A673 (cell line): ENCODE results near the gene MAST4. TPM values are rescaled to one million over a fixed set of nuclear protein-coding genes. Genes with fewer than 3 reads are reported as not detected.

ENCODE experiments used
- BruUV-seq: library from RNA; stranded (reverse); fragments of 400-500 nt; replicated peaks from 2 replicates; lab custom pipeline; 2021; lab: Mats Ljungman, UMichigan
- CTCF ChIA-PET: fragments of 300-600 bp; sonication (Branson Sonifier 250); formaldehyde crosslinking; loops from one replicate; lab custom pipeline; 2022; ENCODE audit warnings: antibody characterized with exemption; lab: Charles Lee
- POLR2A ChIA-PET: fragments of 300-600 bp; sonication (Branson Sonifier 250); formaldehyde crosslinking; loops from one replicate; lab custom pipeline; 2022; ENCODE audit warnings: antibody characterized with exemption; ENCODE audit not compliant: low non-redundant PET; lab: Charles Lee
- DNase-seq: peaks from one replicate; pipeline ENCODE4 v3.0.0-alpha.2; 2015; ENCODE audit warnings: low spot score
- H3K27ac ChIP-seq: fragments of 200-600 bp; sonication (generic); 2 replicates; pipeline ENCODE4 v1.5.1; 2016; ENCODE audit warnings: mixed run types, low read depth, mild to moderate bottlenecking, mixed read lengths, antibody characterized with exemption, low read length; ENCODE audit not compliant: poor library complexity, severe bottlenecking
- H3K27me3 ChIP-seq: fragments of 200-600 bp; sonication (generic); replicated peaks from 2 replicates; pipeline ENCODE4 v1.6.1; 2017; ENCODE audit warnings: mixed run types, low read depth, mild to moderate bottlenecking, mixed read lengths, antibody characterized with exemption, low read length; ENCODE audit not compliant: insufficient read depth, poor library complexity
- H3K36me3 ChIP-seq: fragments of 200-600 bp; sonication (generic); 2 replicates; pipeline ENCODE4 v1.6.1; 2016; ENCODE audit warnings: mixed run types, mild to moderate bottlenecking, mixed read lengths, antibody characterized with exemption, low read length; ENCODE audit not compliant: insufficient read depth, poor library complexity, severe bottlenecking
- H3K4me1 ChIP-seq: fragments of 200-600 bp; sonication (generic); 2 replicates; pipeline ENCODE4 v1.6.1; 2017; ENCODE audit warnings: mixed run types, mild to moderate bottlenecking, mixed read lengths, antibody characterized with exemption, low read length; ENCODE audit not compliant: insufficient read depth, poor library complexity, severe bottlenecking
- H3K4me3 ChIP-seq: fragments of 200-600 bp; sonication (generic); 2 replicates; pipeline ENCODE4 v1.5.1; 2016; ENCODE audit warnings: low read depth, mixed run types, mild to moderate bottlenecking, mixed read lengths, low read length; ENCODE audit not compliant: poor library complexity, severe bottlenecking
- H3K9me3 ChIP-seq: fragments of 200-600 bp; sonication (generic); 2 replicates; pipeline ENCODE4 v1.6.1; 2016; ENCODE audit warnings: mixed run types, low read depth, mild to moderate bottlenecking, mixed read lengths, antibody characterized with exemption, low read length; ENCODE audit not compliant: poor library complexity, severe bottlenecking
- CTCF ChIP-seq: fragments of 300-800, 200-600 bp; sonication (generic); conservative IDR thresholded peaks from 2 replicates; pipeline ENCODE4 v1.5.1; 2017; ENCODE audit warnings: low read depth, mild to moderate bottlenecking, antibody characterized with exemption, low read length, moderate library complexity, mixed read lengths
- EZH2 ChIP-seq: fragments of 200-600 bp; sonication (generic); IDR thresholded peaks from 2 replicates; pipeline ENCODE4 v1.6.1; 2017; ENCODE audit warnings: borderline replicate concordance, low read depth, mild to moderate bottlenecking, mixed read lengths, antibody characterized with exemption, low read length; ENCODE audit not compliant: poor library complexity, severe bottlenecking
- intact Hi-C: fragments of 100-400 bp; cut with micrococcal nuclease; formaldehyde crosslinking; loops from one replicate; pipeline ENCODE4 v1.10.0; 2022; ENCODE audit not compliant: unreplicated experiment
- total RNA-seq: library from RNA; stranded (reverse); gene quantifications from 2 replicates; pipeline ENCODE4 v1.2.3, GENCODE V29; 2021

The MAST4 gene
- total RNA-seq, 1 experiment from 2014 or later: 4.5 TPM

DNA sequence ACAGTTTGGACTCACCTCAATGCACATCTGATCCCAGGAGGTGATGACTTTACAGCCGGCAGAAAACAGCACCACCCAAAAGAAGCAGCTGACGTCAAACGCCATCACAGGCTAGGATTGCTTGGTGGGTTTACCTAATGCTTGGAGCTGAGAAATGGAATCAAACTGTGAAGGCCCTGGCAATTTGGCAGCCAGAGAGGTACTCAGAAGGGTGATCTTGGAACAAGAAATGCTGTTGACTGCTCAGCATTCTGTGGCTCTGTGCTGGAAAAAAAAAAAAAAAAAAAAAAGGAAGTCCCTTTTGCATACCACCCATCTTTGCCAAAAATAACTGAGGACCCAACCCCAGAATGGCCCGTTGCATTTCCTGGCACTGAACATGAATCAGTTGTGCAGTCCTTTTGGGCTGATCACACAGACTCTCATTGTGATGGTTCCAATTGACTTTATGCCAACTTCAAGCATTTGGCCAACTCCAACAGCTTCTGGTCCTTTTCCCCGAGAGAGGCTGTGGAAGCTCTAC is 600.4 kb downstream of the MAST4 start, which contains the start of gene CD180:
Gene CD180, minus strand, starts transcription at position 263 of the 523 bp plus-strand sequence. Its CDS starts 158 bp downstream, at position 105.
- H3K27me3 ChIP-seq: no peaks in the 10 kb centered on the region
- TF ChIP-seq CTCF (no peak), EZH2 (no peak)
- ChIA-PET POLR2A (no interaction called here), CTCF (no interaction called here)
- H3K4me3 ChIP-seq: no peak within 1 kb of the TSS
- DNase-seq: no peak
- H3K4me1 ChIP-seq: no peaks in the 10 kb centered on the region
- H3K27ac ChIP-seq: no peak within 1 kb of the TSS
- intact Hi-C loops: no loop called here
- no peaks in the 10 kb centered on the region for H3K9me3 ChIP-seq
- H3K36me3 ChIP-seq: no peaks in the 10 kb centered on the region
- BruUV-seq: no TSS peak

GRCh38 chr5:67197536-67197935 is 601.3 kb downstream of the MAST4 start:
- DNase-seq: no peak
- intact Hi-C loops: no loop called here
- no peak overlapping the region for H3K27ac ChIP-seq
- no peaks in the 10 kb centered on the region for H3K36me3 ChIP-seq
- BruUV-seq: no TSS peak
- no peaks in the 10 kb centered on the region for H3K27me3 ChIP-seq
- no peaks in the 10 kb centered on the region for H3K4me1 ChIP-seq
- H3K4me3 ChIP-seq: no peak overlapping the region
- ChIA-PET POLR2A (no interaction called here), CTCF (interaction anchor here (0.5 kb wide), 1 partner anchor 24 kb away, joined by 4 read pairs; no protein-coding TSS in a partner anchor)
- TF ChIP-seq EZH2 (no peak), CTCF (no peak)
- H3K9me3 ChIP-seq: no peaks in the 10 kb centered on the region

GRCh38 chr5:67198917-67199316 is 602.7 kb downstream of the MAST4 start:
- no peak overlapping the region for H3K4me3 ChIP-seq
- no peaks in the 10 kb centered on the region for H3K27me3 ChIP-seq
- no peaks in the 10 kb centered on the region for H3K4me1 ChIP-seq
- no peaks in the 10 kb centered on the region for H3K36me3 ChIP-seq
- ChIA-PET POLR2A (no interaction called here), CTCF (no interaction called here)
- intact Hi-C loops: no loop called here
- no peak for TF ChIP-seq EZH2
- no peak for TF ChIP-seq CTCF
- BruUV-seq: no TSS peak
- H3K27ac ChIP-seq: no peak overlapping the region
- no peaks in the 10 kb centered on the region for H3K9me3 ChIP-seq
- DNase-seq: no peak
